GM23338 (cell line): ENCODE data around the gene CAMSAP3. TPM values are rescaled to one million over a fixed set of nuclear protein-coding genes. Genes with fewer than 3 reads are reported as not detected.

ENCODE experiments used
- ATAC-seq: fragments of 200-7000 bp; cut with Tn5 transposase; 3 replicates; pipeline ENCODE4 v1.9.1; 2020
- DNase-seq: peaks from one replicate; pipeline ENCODE4 v3.0.0-alpha.2; 2015; ENCODE audit warnings: low spot score
- H2AFZ ChIP-seq: fragments of 200-600 bp; sonication (generic); 2 replicates; pipeline ENCODE4 v1.8.0; 2016; ENCODE audit warnings: antibody characterized with exemption, mild to moderate bottlenecking, moderate library complexity
- H3F3A ChIP-seq: fragments of 200-600 bp; sonication (generic); replicated peaks from 2 replicates; pipeline ENCODE4 v1.8.0; 2017; ENCODE audit warnings: antibody characterized with exemption, mixed run types, low read depth
- H3K27ac ChIP-seq: fragments of 200-600 bp; sonication (generic); 2 replicates; pipeline ENCODE4 v1.6.1; 2016; ENCODE audit warnings: low read depth
- H3K27me3 ChIP-seq: fragments of 200-600 bp; sonication (generic); 2 replicates; pipeline ENCODE4 v1.8.0; 2016; ENCODE audit warnings: mild to moderate bottlenecking, mixed run types, moderate library complexity; ENCODE audit not compliant: insufficient read depth
- H3K36me3 ChIP-seq: fragments of 200-600 bp; sonication (generic); 2 replicates; pipeline ENCODE4 v1.8.0; 2016; ENCODE audit warnings: mild to moderate bottlenecking; ENCODE audit not compliant: insufficient read depth
- H3K4me1 ChIP-seq: fragments of 200-600 bp; sonication (generic); 2 replicates; pipeline ENCODE4 v1.8.0; 2016; ENCODE audit warnings: mild to moderate bottlenecking, moderate library complexity; ENCODE audit not compliant: insufficient read depth
- H3K4me2 ChIP-seq: fragments of 200-600 bp; sonication (generic); 2 replicates; pipeline ENCODE4 v1.7.1; 2017; ENCODE audit warnings: mixed run types
- H3K4me3 ChIP-seq: fragments of 200-600 bp; sonication (generic); 2 replicates; pipeline ENCODE4 v1.6.1; 2016; ENCODE audit warnings: mixed run types
- H3K79me2 ChIP-seq: fragments of 200-600 bp; sonication (generic); replicated peaks from 2 replicates; pipeline ENCODE4 v1.8.0; 2017; ENCODE audit warnings: mild to moderate bottlenecking; ENCODE audit not compliant: insufficient read depth
- H3K9me2 ChIP-seq: fragments of 200-600 bp; sonication (generic); 2 replicates; pipeline ENCODE4 v1.8.0; 2017; ENCODE audit not compliant: insufficient read depth
- H4K20me1 ChIP-seq: fragments of 200-600 bp; sonication (generic); replicated peaks from 2 replicates; pipeline ENCODE4 v1.8.0; 2017; ENCODE audit warnings: mild to moderate bottlenecking; ENCODE audit not compliant: insufficient read depth
- H3K27ac Mint-ChIP-seq: 2 replicates; pipeline ENCODE4 v1.8.0; 2020; ENCODE audit warnings: inconsistent platforms, mild to moderate bottlenecking, moderate library complexity, mixed read lengths
- H3K27me3 Mint-ChIP-seq: 3 replicates; pipeline ENCODE4 v1.8.0; 2022; ENCODE audit warnings: low read depth, mild to moderate bottlenecking, moderate library complexity, mixed read lengths, inconsistent platforms; ENCODE audit not compliant: insufficient read depth, poor library complexity
- H3K36me3 Mint-ChIP-seq: 3 replicates; pipeline ENCODE4 v1.8.0; 2021; ENCODE audit warnings: low read depth, mild to moderate bottlenecking, inconsistent platforms, moderate library complexity, mixed read lengths
- H3K4me1 Mint-ChIP-seq: 3 replicates; pipeline ENCODE4 v1.8.0; 2020; ENCODE audit warnings: mild to moderate bottlenecking, inconsistent platforms, mixed read lengths
- H3K4me3 Mint-ChIP-seq: 3 replicates; pipeline ENCODE4 v1.8.0; 2021; ENCODE audit warnings: moderate library complexity, mild to moderate bottlenecking, inconsistent platforms, mixed read lengths
- H3K9me3 Mint-ChIP-seq: 3 replicates; pipeline ENCODE4 v1.8.0; 2020; ENCODE audit warnings: moderate library complexity, mild to moderate bottlenecking, inconsistent platforms, mixed read lengths
- CTCF ChIP-seq, 2 experiments: fragments of 200-600 bp in 1 of 2; sonication (generic) in 1 of 2; conservative IDR thresholded peaks; 2 replicates each; pipeline versions ENCODE4 v1.5.1 to v1.6.1; 2016 to 2017; ENCODE audit warnings: antibody characterized with exemption in 2 of 2, low read depth in 2 of 2, mild to moderate bottlenecking in 2 of 2, moderate library complexity in 1 of 2
- ETS1 ChIP-seq: IDR thresholded peaks from 2 replicates; pipeline ENCODE4 v1.6.1; 2016; ENCODE audit warnings: antibody characterized with exemption
- EZH2 ChIP-seq: fragments of 200-600 bp; sonication (generic); IDR thresholded peaks from one replicate; pipeline ENCODE4 v1.8.0; 2017; ENCODE audit warnings: antibody characterized with exemption, mild to moderate bottlenecking, low read depth; ENCODE audit not compliant: unreplicated experiment
- EZH2phosphoT487 ChIP-seq: fragments of 200-600 bp; sonication (generic); IDR thresholded peaks from one replicate; pipeline ENCODE4 v1.8.1; 2018; ENCODE audit warnings: antibody characterized with exemption; ENCODE audit not compliant: unreplicated experiment
- JUNB ChIP-seq: IDR thresholded peaks from one replicate; pipeline ENCODE4 v1.6.1; 2016; ENCODE audit warnings: antibody characterized with exemption; ENCODE audit not compliant: unreplicated experiment
- NANOG ChIP-seq: IDR thresholded peaks from 2 replicates; pipeline ENCODE4 v1.6.1; 2016; ENCODE audit warnings: antibody characterized with exemption, borderline replicate concordance
- POLR2AphosphoS5 ChIP-seq: IDR thresholded peaks from 2 replicates; pipeline ENCODE4 v1.6.1; 2016; ENCODE audit warnings: antibody characterized with exemption, low read depth
- REST ChIP-seq: IDR thresholded peaks from one replicate; pipeline ENCODE4 v1.6.1; 2018; ENCODE audit warnings: antibody characterized with exemption; ENCODE audit not compliant: unreplicated experiment
- STAT1 ChIP-seq: IDR thresholded peaks from one replicate; pipeline ENCODE4 v1.6.1; 2016; ENCODE audit warnings: antibody characterized with exemption; ENCODE audit not compliant: unreplicated experiment
- ZNF114 ChIP-seq: fragments of 250-450 bp; sonication (Bioruptor Pico); IDR thresholded peaks from 2 replicates; pipeline ENCODE4 v1.5.0; 2020; ENCODE audit warnings: mild to moderate bottlenecking, moderate library complexity
- ZNF331 ChIP-seq: fragments of 250-450 bp; sonication (Bioruptor Pico); IDR thresholded peaks from 2 replicates; pipeline ENCODE4 v1.5.0; 2020; ENCODE audit warnings: low read depth, mild to moderate bottlenecking, moderate library complexity
- polyA plus RNA-seq: library from polyadenylated mRNA; unstranded; fragments of >200 nt; fragmentation: Nextera tagmentation; extraction: Ambion mirVana; gene quantifications from 2 replicates; pipeline ENCODE4 v1.2.1, GENCODE V29; 2016
- total RNA-seq: library from RNA; depleted of rRNA; stranded (reverse); fragments of >200 nt; shearing (Covaris generic); gene quantifications from 2 replicates; pipeline ENCODE4 v1.2.3, GENCODE V29; 2014
- TF ChIP-seq, protein P1 (sequence below): fragments of 250-450 bp; sonication (Bioruptor Pico); IDR thresholded peaks from 2 replicates; pipeline ENCODE4 v1.5.0; 2020; ENCODE audit warnings: mild to moderate bottlenecking, moderate library complexity

Gene CAMSAP3
- total and polyA plus RNA-seq, 2 experiments from 2014 or later: 6.4 to 32.2 TPM

GRCh38 chr19:7658219-7658686 lies 62.6 kb downstream of the CAMSAP3 start (continued):
- TF ChIP-seq EZH2 (no peak), STAT1 (no peak), POLR2AphosphoS5 (no peak), ZNF331 (CRISPR knock-in tag) (no peak)

DNA sequence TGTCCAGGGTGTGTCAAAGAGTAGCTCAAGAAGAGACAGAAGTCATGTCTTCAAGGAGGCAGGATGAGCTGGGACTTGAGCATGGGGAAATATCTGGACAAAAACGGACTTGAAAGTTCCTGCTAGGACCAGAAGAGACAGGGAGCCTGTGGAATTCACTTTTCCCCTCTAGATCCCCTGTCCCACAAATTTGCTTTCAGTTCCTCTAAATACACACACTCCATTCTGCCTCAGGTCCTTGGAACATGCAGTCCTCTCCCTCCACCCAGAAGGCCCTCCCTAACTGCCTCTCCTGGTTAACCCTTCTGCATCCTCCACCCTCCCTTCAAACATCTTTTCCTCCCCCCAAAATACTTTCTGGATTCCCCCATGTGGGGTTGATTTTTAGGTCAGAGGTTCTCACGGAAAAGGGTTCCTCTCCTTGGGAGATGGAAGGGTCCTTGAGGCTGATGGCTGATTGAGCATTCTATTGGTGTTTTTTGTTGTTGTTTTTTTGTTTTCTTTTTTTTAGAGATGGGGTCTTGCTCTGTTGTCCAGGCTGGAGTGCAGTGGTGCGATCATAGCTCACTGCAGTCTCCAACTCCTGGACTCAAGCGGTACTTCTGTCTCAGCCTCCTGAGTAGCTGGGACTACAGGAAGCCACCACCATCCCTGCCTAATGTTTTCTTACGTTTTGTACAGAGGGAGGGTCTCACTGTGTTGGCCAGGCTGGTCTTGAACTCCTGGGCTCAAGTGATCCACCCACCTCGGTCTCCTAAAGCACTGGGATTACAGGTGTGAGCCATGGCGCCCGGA lies 66.3 kb downstream of the CAMSAP3 start:
- H3K27me3 Mint-ChIP-seq: peaks cover 6% of the 10 kb centered on the region
- H3F3A ChIP-seq: no peaks in the 10 kb centered on the region
- no peaks in the 10 kb centered on the region for H4K20me1 ChIP-seq
- no peak overlapping the region for H3K27ac ChIP-seq
- H3K4me1 ChIP-seq: no peaks in the 10 kb centered on the region
- no peak overlapping the region for H3K27ac Mint-ChIP-seq
- H3K4me1 Mint-ChIP-seq: no peaks in the 10 kb centered on the region
- H3K79me2 ChIP-seq: no peaks in the 10 kb centered on the region
- H3K4me2 ChIP-seq: no peak overlapping the region
- H3K9me3 Mint-ChIP-seq: peaks cover 5% of the 10 kb centered on the region; the same call in 2 of the 3 replicates
- no peak overlapping the region for H3K4me3 ChIP-seq
- H3K36me3 ChIP-seq: no peaks in the 10 kb centered on the region
- peaks cover 3% of the 10 kb centered on the region; the same call in 1 of the 2 replicates for H3K27me3 ChIP-seq
- DNase-seq: no peak
- no peaks in the 10 kb centered on the region for H3K36me3 Mint-ChIP-seq
- H3K9me2 ChIP-seq: no peaks in the 10 kb centered on the region
- H3K4me3 Mint-ChIP-seq: no peak overlapping the region
- ATAC-seq: no peak
- H2AFZ ChIP-seq: no peak overlapping the region
- TF ChIP-seq NANOG: no peak
- TF ChIP-seq EZH2: no peak
- TF ChIP-seq ZNF114 (CRISPR knock-in tag): no peak
- TF ChIP-seq REST: no peak
- TF ChIP-seq ETS1: no peak
- TF ChIP-seq STAT1: no peak
- TF ChIP-seq JUNB: no peak
- TF ChIP-seq EZH2phosphoT487: no peak
- TF ChIP-seq, protein P1, sequence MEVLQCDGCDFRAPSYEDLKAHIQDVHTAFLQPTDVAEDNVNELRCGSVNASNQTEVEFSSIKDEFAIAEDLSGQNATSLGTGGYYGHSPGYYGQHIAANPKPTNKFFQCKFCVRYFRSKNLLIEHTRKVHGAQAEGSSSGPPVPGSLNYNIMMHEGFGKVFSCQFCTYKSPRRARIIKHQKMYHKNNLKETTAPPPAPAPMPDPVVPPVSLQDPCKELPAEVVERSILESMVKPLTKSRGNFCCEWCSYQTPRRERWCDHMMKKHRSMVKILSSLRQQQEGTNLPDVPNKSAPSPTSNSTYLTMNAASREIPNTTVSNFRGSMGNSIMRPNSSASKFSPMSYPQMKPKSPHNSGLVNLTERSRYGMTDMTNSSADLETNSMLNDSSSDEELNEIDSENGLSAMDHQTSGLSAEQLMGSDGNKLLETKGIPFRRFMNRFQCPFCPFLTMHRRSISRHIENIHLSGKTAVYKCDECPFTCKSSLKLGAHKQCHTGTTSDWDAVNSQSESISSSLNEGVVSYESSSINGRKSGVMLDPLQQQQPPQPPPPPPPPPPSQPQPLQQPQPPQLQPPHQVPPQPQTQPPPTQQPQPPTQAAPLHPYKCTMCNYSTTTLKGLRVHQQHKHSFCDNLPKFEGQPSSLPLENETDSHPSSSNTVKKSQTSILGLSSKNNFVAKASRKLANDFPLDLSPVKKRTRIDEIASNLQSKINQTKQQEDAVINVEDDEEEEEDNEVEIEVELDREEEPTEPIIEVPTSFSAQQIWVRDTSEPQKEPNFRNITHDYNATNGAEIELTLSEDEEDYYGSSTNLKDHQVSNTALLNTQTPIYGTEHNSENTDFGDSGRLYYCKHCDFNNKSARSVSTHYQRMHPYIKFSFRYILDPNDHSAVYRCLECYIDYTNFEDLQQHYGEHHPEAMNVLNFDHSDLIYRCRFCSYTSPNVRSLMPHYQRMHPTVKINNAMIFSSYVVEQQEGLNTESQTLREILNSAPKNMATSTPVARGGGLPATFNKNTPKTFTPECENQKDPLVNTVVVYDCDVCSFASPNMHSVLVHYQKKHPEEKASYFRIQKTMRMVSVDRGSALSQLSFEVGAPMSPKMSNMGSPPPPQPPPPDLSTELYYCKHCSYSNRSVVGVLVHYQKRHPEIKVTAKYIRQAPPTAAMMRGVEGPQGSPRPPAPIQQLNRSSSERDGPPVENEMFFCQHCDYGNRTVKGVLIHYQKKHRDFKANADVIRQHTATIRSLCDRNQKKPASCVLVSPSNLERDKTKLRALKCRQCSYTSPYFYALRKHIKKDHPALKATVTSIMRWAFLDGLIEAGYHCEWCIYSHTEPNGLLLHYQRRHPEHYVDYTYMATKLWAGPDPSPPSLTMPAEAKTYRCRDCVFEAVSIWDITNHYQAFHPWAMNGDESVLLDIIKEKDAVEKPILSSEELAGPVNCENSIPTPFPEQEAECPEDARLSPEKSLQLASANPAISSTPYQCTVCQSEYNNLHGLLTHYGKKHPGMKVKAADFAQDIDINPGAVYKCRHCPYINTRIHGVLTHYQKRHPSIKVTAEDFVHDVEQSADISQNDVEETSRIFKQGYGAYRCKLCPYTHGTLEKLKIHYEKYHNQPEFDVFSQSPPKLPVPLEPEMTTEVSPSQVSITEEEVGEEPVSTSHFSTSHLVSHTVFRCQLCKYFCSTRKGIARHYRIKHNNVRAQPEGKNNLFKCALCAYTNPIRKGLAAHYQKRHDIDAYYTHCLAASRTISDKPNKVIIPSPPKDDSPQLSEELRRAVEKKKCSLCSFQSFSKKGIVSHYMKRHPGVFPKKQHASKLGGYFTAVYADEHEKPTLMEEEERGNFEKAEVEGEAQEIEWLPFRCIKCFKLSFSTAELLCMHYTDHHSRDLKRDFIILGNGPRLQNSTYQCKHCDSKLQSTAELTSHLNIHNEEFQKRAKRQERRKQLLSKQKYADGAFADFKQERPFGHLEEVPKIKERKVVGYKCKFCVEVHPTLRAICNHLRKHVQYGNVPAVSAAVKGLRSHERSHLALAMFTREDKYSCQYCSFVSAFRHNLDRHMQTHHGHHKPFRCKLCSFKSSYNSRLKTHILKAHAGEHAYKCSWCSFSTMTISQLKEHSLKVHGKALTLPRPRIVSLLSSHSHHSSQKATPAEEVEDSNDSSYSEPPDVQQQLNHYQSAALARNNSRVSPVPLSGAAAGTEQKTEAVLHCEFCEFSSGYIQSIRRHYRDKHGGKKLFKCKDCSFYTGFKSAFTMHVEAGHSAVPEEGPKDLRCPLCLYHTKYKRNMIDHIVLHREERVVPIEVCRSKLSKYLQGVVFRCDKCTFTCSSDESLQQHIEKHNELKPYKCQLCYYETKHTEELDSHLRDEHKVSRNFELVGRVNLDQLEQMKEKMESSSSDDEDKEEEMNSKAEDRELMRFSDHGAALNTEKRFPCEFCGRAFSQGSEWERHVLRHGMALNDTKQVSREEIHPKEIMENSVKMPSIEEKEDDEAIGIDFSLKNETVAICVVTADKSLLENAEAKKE (CRISPR knock-in tag): no peak
- no peak for TF ChIP-seq CTCF (conservative IDR thresholded peaks at IDR 0.05; ENCODE audit: low read depth in 2 of 2)
- no peak for TF ChIP-seq POLR2AphosphoS5
